AML-193 (cell line): Measurements from ENCODE around the gene SLC16A1.
"Not testable (repeated sequence)": the region's sequence is repeated elsewhere in the genome, so short reads cannot be mapped to it uniquely, and the experiment has no call there.

Source experiments
- DNase-seq, 2 experiments: peaks; one replicate each; lab custom pipeline; 2025; lab: John Stamatoyannopoulos, UW

SLC16A1 gene

DNA sequence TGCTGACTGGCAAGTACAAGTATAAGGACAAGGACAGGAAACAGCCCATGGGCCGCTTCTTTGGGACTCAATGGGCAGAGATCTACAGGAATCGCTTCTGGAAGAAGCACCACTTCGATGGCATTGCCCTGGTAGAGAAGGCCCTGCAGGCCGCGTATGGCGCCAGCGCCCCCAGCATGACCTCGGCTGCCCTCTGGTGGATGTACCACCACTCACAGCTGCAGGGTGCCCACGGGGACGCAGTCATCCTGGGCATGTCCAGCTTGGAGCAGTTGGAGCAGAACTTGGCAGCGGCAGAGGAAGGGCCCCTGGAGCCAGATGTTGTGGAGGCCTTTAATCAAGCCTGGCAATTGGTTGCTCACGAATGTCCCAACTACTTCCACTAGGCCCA is 32.0 kb downstream of the SLC16A1 start:
- DNase-seq: no peak

DNA sequence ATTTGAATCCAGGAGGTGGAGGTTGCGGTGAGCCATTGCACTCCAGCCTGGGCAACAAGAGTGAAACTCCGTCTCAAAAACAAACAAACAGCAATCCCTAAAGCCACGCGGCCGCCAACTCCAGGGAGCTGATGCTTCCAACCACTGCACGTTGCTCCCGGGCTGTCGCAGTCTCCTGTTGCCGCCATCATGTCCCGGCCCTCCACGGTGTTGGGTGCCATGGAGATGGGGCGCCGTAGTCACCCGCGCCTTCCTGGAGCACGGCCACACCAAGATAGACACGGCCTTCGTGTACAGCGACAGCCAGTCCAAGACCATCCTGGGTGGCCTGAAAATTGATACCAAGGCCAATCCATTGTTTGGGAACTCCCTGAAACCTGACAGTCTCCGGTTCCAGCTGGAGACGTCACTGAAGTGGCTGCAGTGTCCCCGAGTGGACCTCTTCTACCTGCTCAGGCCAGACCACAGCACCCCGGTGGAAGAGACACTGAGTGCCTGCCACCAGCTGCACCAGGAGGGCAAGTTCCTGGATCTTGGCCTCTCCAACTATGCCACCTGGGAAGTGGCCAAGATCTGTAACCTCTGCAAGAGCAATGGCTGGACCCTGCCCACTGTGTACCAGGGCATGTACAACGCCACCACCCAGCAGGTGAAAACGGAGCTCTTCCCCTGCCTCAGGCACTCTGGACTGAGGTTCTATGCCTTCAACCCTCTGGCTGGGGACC is 32.6 kb downstream of the SLC16A1 start:
- DNase-seq: no peak

DNA sequence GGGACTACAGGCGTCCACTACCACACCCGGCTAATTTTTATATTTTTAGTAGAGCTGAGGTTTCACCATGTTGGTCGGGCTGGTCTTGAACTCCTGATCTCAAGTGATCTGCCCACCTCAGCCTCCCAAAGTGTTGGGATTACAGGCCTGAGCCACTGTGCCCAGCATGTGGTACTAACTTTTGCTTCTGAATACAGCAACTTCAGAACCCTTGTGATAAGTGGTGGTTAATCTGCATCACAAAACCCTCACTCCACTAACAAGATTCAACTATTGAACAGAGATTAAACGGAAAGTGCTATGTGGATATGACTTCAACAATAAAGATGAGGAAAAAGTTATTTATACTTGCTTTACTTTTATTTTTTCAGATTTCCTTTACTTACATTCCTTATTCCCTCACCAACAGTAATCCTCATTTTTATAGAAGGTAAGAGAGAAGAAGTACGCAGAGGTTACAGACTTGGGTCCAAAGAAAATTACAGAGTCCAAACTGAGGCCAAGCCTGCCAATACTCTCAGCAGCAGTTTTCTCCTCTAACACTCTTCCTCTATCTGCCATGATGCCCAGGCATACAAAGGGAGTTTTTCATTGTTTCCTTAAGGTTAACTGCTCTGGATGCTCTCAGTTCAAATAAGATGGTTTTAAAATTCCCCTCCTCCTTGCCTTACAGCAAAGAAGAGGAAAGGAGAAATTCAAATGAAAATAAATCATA is 44.3 kb downstream of the SLC16A1 start:
- no peak for DNase-seq

DNA sequence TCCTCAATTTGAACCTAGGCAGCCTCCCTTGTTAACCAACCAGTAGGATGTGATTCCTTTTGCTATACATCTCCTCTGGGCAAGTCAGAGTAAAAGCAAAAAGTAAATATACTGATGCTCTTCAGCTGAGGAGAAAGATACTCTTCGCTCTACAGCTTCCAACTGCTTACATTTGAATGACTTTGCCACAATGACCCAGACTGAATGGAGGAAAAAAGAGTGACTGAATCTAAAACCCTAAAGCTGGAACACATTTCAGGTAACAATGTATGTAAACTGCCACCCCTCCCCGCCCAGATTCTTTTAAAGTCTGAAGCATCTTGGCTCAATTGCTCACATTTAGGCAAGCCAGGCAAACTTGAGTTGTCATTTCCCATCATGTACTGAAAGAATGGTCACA is 46.1 kb downstream of the SLC16A1 start:
- DNase-seq: no peak

DNA sequence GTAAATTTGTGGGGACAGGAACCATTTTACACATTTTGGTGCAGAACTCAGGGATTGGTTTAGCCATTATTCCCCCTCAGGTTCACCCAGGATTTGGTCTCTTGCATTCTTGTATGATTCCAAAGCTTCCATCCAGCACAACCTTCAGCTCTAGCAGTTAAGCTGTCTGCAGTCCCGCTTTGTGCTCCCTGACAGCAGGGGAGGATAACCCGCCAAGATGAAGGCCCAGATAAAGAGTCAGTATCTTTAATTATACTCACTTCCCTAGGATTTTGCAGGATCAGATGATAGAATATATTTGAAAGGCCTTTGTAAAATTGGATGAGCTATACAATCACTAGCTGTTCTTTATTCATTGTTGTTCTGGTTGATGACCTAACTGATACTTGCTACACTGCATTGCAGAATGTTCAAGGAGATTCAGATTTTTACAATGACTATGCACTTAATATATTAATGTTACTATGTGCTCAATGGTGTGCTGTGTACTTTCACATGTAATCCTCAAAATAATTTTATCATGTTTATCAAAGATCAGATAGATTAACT is 49.8 kb downstream of the SLC16A1 start:
- no peak for DNase-seq

DNA sequence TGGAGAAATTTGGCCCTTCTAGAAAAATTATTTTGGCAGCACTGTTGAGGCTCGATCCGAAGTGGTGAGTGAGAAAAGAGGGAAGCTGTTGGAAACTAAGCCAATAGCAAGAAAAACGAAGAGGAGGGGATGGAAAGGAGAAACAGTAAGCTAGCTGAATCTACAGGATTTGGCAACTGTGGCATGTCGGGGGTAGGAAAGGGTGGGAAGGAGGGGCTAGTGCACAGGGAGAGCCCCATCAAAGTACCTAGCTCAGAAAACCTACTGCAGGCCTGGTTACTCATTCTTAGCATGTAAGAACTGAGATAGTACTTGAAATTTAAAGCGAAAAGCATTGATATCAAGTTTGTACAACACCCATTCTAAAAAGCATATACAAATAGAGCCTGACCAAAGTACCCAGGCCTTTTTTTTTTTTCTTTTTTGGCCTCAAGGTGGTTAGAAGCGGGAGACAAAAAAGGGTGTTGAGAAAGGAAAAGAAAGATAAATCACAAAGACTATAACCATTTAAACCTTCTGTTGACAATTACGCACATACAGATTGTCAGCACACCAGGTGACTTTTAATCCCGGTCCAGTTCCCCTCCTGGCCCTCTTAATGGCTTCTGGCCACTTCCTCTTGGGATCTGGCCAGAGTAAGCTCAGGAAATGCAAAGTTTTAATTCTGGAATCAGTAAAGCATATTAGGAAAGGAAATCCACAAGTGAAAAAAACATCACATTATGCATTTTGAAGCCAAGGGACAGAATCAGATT is 50.4 kb downstream of the SLC16A1 start:
- no peak for DNase-seq

DNA sequence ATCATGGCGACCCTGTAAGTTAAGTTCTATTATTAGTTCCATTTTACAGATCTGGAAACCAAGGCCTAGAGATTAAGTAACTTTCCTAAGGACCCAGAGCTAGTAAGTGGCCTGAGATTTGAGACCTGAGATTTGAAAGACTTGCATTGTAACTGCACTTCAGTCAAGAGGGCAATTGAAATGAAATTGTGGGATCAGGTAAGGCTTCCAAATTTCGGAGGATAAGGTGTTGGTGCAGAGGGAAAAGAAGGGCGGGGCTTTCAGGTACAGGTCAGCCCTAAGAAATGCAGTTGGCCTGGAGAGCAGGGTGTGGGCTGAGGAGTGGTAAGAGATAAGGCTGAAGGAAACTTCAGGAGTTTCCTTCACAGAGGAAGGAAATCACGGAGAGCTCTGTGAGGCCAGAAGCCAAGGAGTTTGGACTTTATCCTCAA is 51.1 kb downstream of the SLC16A1 start:
- DNase-seq: no peak

DNA sequence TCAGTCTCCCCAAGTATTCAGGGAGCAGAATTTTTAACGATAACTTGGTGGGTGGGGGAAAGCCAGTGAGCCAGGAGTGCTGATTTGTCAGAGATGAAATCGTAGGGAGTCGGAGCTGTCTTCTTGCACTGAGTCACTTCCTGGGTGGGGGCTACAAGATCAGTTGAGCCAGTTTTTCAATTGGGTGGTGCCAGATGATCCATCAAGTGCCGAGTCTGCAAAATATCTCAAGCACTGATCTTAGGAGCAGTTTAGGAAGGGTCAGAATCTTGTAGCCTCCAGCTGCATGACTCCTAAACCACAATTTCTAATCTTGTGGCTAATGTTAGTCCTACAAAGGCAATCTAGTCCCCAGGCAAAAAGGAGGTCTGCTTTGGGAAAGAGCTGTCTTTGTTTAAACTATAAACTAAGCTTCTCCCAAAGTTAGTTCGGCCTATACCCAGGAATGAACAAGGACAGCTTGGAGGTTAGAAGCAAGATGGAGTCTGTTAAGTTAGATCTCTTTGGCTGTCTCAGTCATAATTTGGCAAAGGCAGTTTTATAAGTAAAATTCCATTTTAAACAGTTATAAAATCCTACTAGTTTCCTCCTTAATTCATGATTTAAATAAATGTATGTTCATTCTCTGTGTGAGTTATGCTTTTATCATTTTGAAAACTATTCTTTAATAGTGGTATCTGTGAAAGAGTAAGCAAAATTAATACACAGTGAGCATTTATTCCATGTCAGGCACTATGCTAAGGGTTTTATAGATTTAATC is 51.7 kb downstream of the SLC16A1 start:
- no peak for DNase-seq

DNA sequence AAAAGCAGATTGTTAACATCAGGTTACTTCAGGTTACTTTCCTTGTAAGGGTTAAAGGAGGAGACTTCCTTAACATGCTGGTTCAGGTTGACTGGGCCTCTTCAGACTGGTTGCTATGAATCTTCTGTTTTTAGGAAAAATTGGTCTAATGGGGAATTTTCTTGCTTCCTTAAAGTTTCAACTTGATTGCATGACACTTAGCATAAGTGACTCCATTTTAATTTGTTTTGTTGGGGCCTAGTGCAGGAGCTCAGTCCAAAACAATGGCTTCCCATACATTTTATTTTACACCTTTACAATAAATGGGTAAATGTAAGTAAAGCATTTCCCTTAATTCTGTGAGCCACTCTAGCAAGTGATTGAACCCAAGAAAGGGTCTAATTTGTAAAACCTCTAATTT is 53.8 kb downstream of the SLC16A1 start:
- DNase-seq: no peak

DNA sequence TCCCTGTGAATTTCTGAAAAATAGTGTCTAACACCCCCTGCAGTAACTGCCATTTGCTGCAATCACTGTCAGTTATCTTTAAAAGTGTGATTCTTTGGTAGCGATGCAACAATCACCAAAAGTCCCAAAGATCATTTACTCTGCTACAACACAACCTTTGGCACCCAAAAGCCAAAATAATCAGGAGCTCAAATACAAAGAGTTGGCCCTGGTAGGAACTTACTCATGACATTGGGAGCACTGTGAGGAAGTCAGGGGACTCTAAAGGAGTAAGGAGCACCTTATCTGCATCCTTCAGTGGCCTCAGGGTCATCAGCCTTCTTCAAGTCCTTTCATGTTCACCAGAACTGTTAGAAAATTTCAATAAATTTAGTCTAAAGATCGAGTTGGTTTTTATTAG is 54.6 kb downstream of the SLC16A1 start:
- DNase-seq: no peak

DNA sequence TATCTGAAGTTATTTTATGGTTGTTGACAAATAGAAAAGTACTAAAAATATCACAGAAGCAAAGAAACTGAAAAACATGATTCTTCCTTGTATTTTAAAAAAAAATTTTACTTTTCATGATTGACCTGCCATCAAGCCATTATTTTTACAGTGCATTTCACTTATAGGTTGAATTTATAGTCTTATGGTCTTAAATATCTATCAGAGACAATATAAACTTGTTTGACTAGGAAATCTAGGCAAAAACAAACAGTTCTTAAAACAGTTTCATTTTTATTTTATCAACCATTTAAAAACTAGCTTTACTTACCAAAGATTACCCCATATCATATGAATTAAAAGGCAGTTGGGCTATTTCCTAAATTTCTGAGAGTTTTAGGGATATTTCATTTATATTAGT is 59.2 kb downstream of the SLC16A1 start:
- no peak for DNase-seq

DNA sequence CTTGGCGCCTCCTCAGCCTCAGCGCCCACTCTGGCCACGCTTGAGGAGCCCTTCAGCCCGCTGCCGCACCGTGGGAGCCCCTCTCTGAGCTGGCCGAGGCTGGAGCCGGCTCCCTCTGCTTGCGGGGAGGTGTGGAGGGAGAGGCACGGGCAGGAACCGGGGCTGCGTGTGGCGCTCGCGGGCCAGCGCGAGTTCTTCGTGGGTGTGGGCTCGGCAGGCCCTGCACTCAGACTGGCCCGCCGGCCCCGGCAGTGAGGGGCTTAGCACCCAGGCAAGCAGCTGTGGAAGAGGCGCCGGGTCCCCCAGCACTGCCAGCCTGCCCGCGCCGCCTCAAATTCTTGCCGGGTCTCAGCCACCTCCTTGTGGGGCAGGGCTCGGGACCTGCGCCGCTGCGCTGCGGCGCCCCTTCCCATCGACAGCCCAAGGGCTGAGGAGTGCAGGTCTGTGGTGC is 61.4 kb downstream of the SLC16A1 start:
- no peak for DNase-seq

DNA sequence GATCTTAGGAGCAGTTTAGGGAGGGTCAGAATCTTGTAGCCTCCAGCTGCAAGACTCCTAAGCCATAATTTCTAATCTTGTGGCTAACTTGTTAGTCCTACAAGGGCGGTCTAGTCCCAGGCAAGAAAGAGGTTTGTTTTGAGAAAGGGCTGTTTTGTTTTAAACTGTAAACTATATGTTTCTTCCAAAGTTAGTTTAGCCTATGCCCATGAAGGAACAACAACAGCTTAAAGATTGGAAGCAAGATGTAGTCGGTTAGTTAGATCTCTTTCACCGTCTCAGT is 62.0 kb downstream of the SLC16A1 start:
- DNase-seq: no peak

DNA sequence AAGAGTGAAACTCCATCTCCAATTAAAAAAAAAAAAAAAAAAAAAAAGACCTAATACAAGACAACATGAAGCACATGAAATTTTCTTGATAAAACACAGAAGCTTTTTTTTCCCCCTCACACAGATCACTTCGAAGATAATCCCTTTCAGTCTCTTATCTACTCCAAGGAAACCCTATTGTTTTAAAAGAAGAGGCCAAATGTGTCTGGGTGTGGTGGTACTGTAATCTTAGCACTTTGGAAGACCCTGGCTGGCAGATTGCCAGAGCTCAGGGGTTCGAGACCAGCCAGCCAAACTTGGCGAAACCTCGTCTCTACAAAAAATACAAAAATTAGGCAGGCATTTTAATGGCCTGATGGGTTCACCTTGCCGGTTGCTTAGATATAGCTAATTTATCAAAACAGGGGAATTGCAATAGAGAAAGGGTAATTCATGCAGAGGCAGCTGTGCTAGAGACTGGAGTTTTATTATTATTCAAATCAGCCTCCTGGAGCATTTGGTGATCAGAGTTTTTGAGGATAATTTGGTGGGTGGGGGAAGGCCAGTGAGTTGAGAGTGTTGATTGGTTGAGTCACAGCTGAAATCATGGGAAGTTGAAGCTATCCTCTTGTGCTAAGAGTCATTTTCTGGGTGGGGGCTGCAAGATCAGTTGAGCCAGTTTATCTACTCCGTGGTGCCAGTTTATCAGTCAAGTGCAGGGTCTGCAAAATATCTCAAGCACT is 62.5 kb downstream of the SLC16A1 start:
- DNase-seq: no peak

DNA sequence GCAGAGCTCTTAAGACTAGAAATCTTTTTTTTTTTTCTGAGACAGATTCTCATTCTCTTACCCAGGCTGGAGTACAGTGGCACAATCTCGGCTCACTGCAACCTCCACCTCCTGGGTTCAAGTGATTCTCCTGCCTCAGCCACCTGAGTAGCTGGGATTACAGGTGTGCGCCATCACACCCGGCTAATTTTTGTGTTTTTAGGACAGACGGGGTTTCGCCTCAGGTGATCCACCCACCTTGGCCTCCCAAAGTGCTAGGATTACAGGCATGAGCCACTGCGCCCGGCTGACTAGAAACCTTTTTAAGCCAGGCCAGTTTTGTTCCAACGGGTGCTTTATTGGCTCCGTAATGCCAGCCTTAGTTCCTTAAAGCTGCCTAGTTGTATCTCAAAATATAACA is 66.1 kb downstream of the SLC16A1 start:
- not testable (repeated sequence) for DNase-seq

DNA sequence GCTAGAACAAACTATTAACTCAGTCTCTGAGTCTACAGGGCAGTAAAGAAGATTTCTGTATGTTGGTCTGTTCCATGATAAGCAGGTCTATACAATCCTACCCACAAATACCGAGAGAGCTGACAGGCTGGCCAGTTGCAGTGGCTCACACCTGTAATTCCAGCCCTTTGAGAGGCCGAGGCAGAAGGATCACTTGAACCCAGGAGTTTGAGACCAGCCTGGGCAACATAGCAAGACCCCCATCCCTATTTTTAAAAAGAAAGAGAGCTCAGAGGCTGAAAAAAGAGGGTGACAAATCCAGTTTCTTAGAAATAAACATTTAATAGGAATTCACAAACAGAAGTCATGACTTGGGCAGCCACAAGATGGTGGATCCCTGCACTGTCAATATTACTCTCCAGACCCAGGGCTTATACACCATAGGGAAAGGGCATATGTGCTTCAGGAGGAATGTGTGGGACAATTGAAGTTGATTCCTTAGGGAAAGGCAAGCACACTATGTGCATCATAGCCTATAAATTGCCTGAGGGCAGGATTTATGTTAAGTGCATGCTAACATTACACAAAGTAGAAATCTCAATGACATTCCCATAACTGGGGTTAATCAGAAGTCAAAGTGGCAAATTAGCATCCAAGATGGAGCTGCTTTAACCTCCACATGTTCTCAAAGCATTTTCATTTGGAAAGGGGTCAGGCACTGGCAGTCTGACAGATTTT is 66.8 kb downstream of the SLC16A1 start:
- no peak for DNase-seq

DNA sequence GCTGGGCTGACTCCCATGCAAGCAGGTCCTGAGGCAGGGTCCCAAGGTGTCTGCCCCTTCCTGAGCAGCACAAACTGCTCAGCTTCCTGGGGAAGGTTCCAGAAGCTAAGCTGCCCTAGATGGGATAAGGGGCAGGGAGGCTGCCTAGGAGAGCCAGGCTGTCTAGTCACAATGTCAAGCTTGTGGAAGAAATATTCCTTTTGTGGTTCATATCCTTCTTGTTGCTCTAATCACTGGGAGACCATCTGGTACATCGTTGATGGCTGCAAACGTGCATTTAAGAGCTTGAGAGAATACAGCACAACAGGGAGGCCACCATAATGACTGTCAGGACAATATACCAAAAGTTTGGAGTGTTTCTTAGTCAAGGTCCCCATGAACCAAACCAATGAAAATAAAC is 67.4 kb downstream of the SLC16A1 start:
- DNase-seq: no peak

DNA sequence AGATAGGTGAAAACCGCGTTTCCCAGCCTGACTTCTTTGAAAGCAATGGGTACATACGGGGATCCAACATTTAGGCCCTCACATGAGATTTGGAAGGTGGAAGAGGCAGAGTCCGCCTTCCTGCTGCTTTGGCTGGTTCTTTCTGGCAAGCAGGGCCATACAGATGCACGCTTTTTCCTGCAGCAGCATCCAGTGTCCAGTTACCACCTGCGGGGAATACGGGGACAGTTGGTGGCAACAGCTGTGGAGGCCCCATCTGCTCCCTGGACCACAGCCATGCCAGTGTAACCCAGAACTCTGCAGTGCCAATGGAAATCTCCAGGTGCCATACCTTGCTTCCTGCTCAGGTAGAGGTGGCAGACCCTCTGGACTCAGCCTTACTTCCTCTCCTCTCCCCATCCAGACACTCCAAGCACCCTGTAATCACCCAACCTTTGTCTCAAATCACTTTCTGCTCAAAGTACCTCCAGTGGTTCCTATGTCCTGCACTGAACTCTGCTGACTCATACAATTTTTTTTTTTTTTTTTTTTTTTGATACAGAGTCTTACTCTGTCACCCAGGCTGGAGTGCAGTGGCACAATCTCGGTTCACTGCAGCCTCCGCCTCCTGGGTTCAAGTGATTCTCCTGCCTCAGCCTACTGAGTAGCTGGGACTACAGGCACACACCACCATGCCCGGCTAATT is 68.3 kb downstream of the SLC16A1 start:
- no peak for DNase-seq

DNA sequence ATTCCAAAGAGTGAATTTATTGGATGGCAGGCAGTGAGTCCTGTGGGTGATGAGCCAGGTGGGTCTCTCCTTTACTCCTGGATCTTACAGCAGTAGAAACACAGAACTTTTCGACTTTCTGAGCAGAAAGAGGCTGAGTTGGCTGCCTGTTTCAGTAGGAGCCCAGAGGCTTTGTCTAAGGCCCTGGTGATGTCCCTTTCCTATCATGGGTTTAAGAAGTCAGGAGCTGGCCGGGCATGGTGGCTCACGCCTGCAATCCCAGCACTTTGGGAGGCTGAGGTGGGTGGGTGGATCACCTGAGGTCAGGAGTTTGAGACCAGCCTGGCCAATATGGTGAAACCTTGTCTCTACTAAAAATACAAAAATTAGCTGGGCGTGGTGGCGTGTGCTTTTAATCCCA is 71.0 kb downstream of the SLC16A1 start:
- not testable (repeated sequence) for DNase-seq

DNA sequence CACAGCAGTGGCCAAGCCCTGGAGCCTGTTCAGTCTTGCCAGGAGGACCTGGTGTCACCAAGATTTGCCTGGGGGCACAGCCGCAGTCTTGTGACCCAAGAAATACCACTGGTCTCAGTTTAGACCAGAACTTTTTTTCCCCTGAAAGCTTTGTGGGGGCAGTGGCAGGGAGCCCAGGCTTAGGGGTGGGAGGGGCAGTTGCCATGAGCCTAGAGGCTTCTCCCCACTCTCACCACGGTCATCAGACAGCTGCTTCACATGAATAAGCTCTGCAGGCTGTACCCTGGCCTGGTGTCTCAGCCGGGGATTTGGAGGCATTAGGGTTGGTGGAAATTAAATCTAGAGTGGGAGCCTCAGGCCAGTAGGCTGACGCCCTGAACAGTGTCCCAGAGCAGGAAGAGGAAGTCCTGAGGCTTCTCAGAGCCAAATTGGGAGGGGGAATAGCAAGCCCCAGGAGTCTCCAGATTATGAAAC is 73.7 kb downstream of the SLC16A1 start:
- no peak for DNase-seq
